Stomach smooth muscle (tissue), 2 donors: ENCODE data around the gene GRID1.
"Not testable (repeated sequence)": the region's sequence is repeated elsewhere in the genome, so short reads cannot be mapped to it uniquely, and the experiment has no call there.

Experiments
- H3K27ac ChIP-seq: one replicate; pipeline ENCODE4 v1.7.0; 2013; ENCODE audit warnings: mild to moderate bottlenecking, low read length, inconsistent platforms
- H3K27me3 ChIP-seq, 2 donors: one replicate each; pipeline ENCODE4 v1.7.0; 2013; ENCODE audit warnings: low read length in 2 of 2; ENCODE audit not compliant: insufficient read depth in 2 of 2, control insufficient read depth in 1 of 2
- H3K36me3 ChIP-seq, 2 donors: one replicate each; pipeline ENCODE4 v1.7.0; 2013; ENCODE audit warnings: low read length in 2 of 2; ENCODE audit not compliant: control insufficient read depth in 2 of 2, insufficient read depth in 2 of 2
- H3K4me1 ChIP-seq: one replicate; pipeline ENCODE4 v1.7.0; 2013; ENCODE audit warnings: low read length; ENCODE audit not compliant: control insufficient read depth, insufficient read depth
- H3K4me3 ChIP-seq, 2 donors: one replicate each; pipeline ENCODE4 v1.7.0; 2013; ENCODE audit warnings: low read length in 2 of 2
- H3K9ac ChIP-seq, 2 donors: one replicate each; pipeline ENCODE4 v1.7.0; 2013; ENCODE audit warnings: low read length in 2 of 2, mild to moderate bottlenecking in 1 of 2
- H3K9me3 ChIP-seq, 2 donors: one replicate each; pipeline ENCODE4 v1.7.0; 2013; ENCODE audit warnings: low read length in 2 of 2; ENCODE audit not compliant: control insufficient read depth in 2 of 2
- donor health status: healthy.
- donor health status: Pancreatic carcinoma.

Gene GRID1

GRCh38 chr10:86175476-86175875, 191.1 kb downstream of the GRID1 start:
- not testable (repeated sequence) for H3K4me1 ChIP-seq, H3K27me3 ChIP-seq, H3K9ac ChIP-seq

GRCh38 chr10:86172301-86172700, 194.3 kb downstream of the GRID1 start:
- Histone ChIP-seq H3K9me3 (no peaks in the 10 kb centered on the region), H3K36me3 (no peaks in the 10 kb centered on the region), H3K4me1 (no peaks in the 10 kb centered on the region), H3K27ac (no peak overlapping the region), H3K4me3 (no peak overlapping the region), H3K9ac (no peak overlapping the region), H3K27me3 (no peaks in the 10 kb centered on the region)

More at GRCh38 chr10:86175476-86175875, 191.1 kb downstream of the GRID1 start:
- not testable (repeated sequence) for H3K4me3 ChIP-seq, H3K9me3 ChIP-seq, H3K27ac ChIP-seq, H3K36me3 ChIP-seq

GRCh38 chr10:86170255-86171108, 196.1 kb downstream of the GRID1 start:
- H3K4me3 ChIP-seq = no peak overlapping the region
- no peaks in the 10 kb centered on the region for H3K36me3 ChIP-seq
- no peak overlapping the region for H3K27ac ChIP-seq
- H3K9ac ChIP-seq = no peak overlapping the region
- H3K4me1 ChIP-seq = no peaks in the 10 kb centered on the region
- H3K27me3 ChIP-seq = no peaks in the 10 kb centered on the region
- H3K9me3 ChIP-seq = no peaks in the 10 kb centered on the region

- Histone ChIP-seq H3K27me3 (no peaks in the 10 kb centered on the region), H3K9me3 (no peaks in the 10 kb centered on the region), H3K4me1 (no peaks in the 10 kb centered on the region), H3K36me3 (no peaks in the 10 kb centered on the region), H3K27ac (no peak overlapping the region), H3K9ac (no peak overlapping the region), H3K4me3 (no peak overlapping the region)
These were observed 196.9 kb downstream of the GRID1 start for GRCh38 chr10:86169506-86170254.

- no peak overlapping the region for H3K9ac ChIP-seq
- no peaks in the 10 kb centered on the region for H3K4me1 ChIP-seq
- no peaks in the 10 kb centered on the region for H3K9me3 ChIP-seq
- no peak overlapping the region for H3K27ac ChIP-seq
- H3K4me3 ChIP-seq = no peak overlapping the region
- no peaks in the 10 kb centered on the region for H3K27me3 ChIP-seq
- no peaks in the 10 kb centered on the region for H3K36me3 ChIP-seq
These were observed 197.5 kb downstream of the GRID1 start for GRCh38 chr10:86169066-86169465.

GRCh38 chr10:86168256-86168655, 198.3 kb downstream of the GRID1 start:
- H3K9me3 ChIP-seq = no peaks in the 10 kb centered on the region
- no peaks in the 10 kb centered on the region for H3K36me3 ChIP-seq
- H3K4me1 ChIP-seq = no peaks in the 10 kb centered on the region
- no peaks in the 10 kb centered on the region for H3K27me3 ChIP-seq
- no peak overlapping the region for H3K27ac ChIP-seq
- H3K9ac ChIP-seq = no peak overlapping the region
- no peak overlapping the region for H3K4me3 ChIP-seq

GRCh38 chr10:86167762-86168128, 198.8 kb downstream of the GRID1 start:
- Histone ChIP-seq H3K4me1 (no peaks in the 10 kb centered on the region), H3K9ac (no peak overlapping the region), H3K36me3 (no peaks in the 10 kb centered on the region), H3K4me3 (no peak overlapping the region), H3K27me3 (no peaks in the 10 kb centered on the region), H3K9me3 (no peaks in the 10 kb centered on the region), H3K27ac (no peak overlapping the region)

GRCh38 chr10:86167121-86167761, 199.4 kb downstream of the GRID1 start:
- no peaks in the 10 kb centered on the region for H3K9me3 ChIP-seq

GRCh38 chr10:86165666-86166065, 200.9 kb downstream of the GRID1 start:
- H3K4me1 ChIP-seq = no peaks in the 10 kb centered on the region
- no peak overlapping the region for H3K4me3 ChIP-seq
- H3K9me3 ChIP-seq = no peaks in the 10 kb centered on the region
- no peaks in the 10 kb centered on the region for H3K27me3 ChIP-seq
- H3K36me3 ChIP-seq = no peaks in the 10 kb centered on the region
- H3K27ac ChIP-seq = no peak overlapping the region
- no peak overlapping the region for H3K9ac ChIP-seq

More at GRCh38 chr10:86167121-86167761, 199.4 kb downstream of the GRID1 start:
- no peaks in the 10 kb centered on the region for H3K36me3 ChIP-seq
- H3K4me3 ChIP-seq = no peak overlapping the region
- H3K27me3 ChIP-seq = no peaks in the 10 kb centered on the region
- H3K27ac ChIP-seq = no peak overlapping the region
- no peaks in the 10 kb centered on the region for H3K4me1 ChIP-seq
- H3K9ac ChIP-seq = no peak overlapping the region

GRCh38 chr10:86164960-86165630, 201.5 kb downstream of the GRID1 start:
- H3K36me3 ChIP-seq = no peaks in the 10 kb centered on the region
- H3K27me3 ChIP-seq = no peaks in the 10 kb centered on the region
- H3K9me3 ChIP-seq = no peaks in the 10 kb centered on the region
- no peak overlapping the region for H3K27ac ChIP-seq
- no peak overlapping the region for H3K4me3 ChIP-seq
- no peaks in the 10 kb centered on the region for H3K4me1 ChIP-seq
- no peak overlapping the region for H3K9ac ChIP-seq
